Putamen (tissue), 1 donor: ENCODE data around the gene TXN.
"Not testable (repeated sequence)": the region's sequence is repeated elsewhere in the genome, so short reads cannot be mapped to it uniquely, and the experiment has no call there.

ENCODE experiments used
- DNase-seq: peaks from one replicate; pipeline ENCODE4 v3.0.0-alpha.2; 2016; ENCODE audit warnings: low spot score

Gene TXN

GRCh38 chr9:110257097-110257841, 962 bp upstream of the TXN start:
- peak; percentile 21 for DNase-seq

- peak; percentile 25 for DNase-seq
These were observed 586 bp downstream of the TXN start for GRCh38 chr9:110255463-110256379.

- DNase-seq: no peak
These were observed 1.3 kb downstream of the TXN start for GRCh38 chr9:110255034-110255462.

GRCh38 chr9:110254500-110254899, 1.8 kb downstream of the TXN start:
- no peak for DNase-seq

- DNase-seq: no peak
These were observed 3.7 kb downstream of the TXN start for GRCh38 chr9:110252509-110253139.

- DNase-seq: not testable (repeated sequence)
These were observed 4.5 kb downstream of the TXN start for GRCh38 chr9:110251770-110252169.

GRCh38 chr9:110251212-110251611, 5.1 kb downstream of the TXN start:
- DNase-seq: no peak

GRCh38 chr9:110249603-110250002, 6.7 kb downstream of the TXN start:
- no peak for DNase-seq

- no peak for DNase-seq
These were observed 7.9 kb downstream of the TXN start for GRCh38 chr9:110248361-110248760.

- DNase-seq: no peak
These were observed 10.1 kb downstream of the TXN start for GRCh38 chr9:110246214-110246613.

GRCh38 chr9:110244616-110245015, 11.7 kb downstream of the TXN start:
- DNase-seq: no peak

GRCh38 chr9:110241858-110242321, 14.4 kb downstream of the TXN start:
- DNase-seq: no peak

- no peak for DNase-seq
These were observed 14.9 kb downstream of the TXN start for GRCh38 chr9:110241260-110241857.

GRCh38 chr9:110240198-110240597, 16.1 kb downstream of the TXN start:
- DNase-seq: no peak

GRCh38 chr9:110228321-110228720, 28.0 kb downstream of the TXN start:
- DNase-seq: no peak

- DNase-seq: no peak
These were observed 31.7 kb downstream of the TXN start for GRCh38 chr9:110224583-110224982.

- DNase-seq: no peak
These were observed 35.5 kb downstream of the TXN start for GRCh38 chr9:110220809-110221208.

- DNase-seq: peak; percentile 15
These were observed 38.6 kb downstream of the TXN start for GRCh38 chr9:110217656-110218099.

- DNase-seq: no peak
These were observed 41.5 kb downstream of the TXN start for GRCh38 chr9:110214586-110215355.

- DNase-seq: no peak
These were observed 42.2 kb downstream of the TXN start for GRCh38 chr9:110214090-110214489.

- DNase-seq: no peak
These were observed 42.8 kb downstream of the TXN start for GRCh38 chr9:110213413-110214044.
